Medulla oblongata (tissue), 1 donor: ENCODE data around the gene ZNF19.
A peak's percentile ranks its signal among the peaks of the same experiment; 100 is the strongest.

ENCODE experiments used
- DNase-seq: peaks from one replicate; pipeline ENCODE4 v3.0.0-alpha.2; 2015; ENCODE audit errors: extremely low spot score

The ZNF19 gene

GRCh38 chr16:71490361-71490760 lies 1.2 kb upstream of the ZNF19 start:
- no peak for DNase-seq

GRCh38 chr16:71484006-71484893 lies 4.9 kb downstream of the ZNF19 start:
- peak; percentile 98 for DNase-seq

GRCh38 chr16:71482569-71482968 lies 6.6 kb downstream of the ZNF19 start:
- DNase-seq: no peak

GRCh38 chr16:71480956-71481355 lies 8.2 kb downstream of the ZNF19 start:
- no peak for DNase-seq

DNA sequence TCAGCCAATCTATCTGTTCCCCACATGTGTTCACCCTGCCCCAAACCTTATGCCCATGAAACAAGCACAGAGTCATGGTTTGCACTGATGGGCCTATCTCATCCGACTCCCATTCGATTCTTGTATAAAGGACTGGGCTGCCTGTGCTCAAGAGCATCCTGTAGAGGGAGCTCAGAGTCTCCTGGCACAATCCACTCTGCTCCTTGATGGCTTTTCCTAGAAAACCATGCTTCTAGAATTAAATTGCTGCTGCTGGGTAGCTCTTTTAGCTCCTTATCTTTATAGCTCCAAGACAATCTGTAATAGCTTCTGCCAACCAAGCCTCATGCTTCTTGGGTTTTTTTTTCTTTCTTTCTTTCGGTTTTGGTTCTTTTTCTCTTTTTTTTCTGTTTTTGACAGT lies 9.7 kb downstream of the ZNF19 start:
- peak; percentile 42 for DNase-seq

- no peak for DNase-seq
Observed at GRCh38 chr16:71476457-71477124, 12.5 kb downstream of the ZNF19 start.

DNA sequence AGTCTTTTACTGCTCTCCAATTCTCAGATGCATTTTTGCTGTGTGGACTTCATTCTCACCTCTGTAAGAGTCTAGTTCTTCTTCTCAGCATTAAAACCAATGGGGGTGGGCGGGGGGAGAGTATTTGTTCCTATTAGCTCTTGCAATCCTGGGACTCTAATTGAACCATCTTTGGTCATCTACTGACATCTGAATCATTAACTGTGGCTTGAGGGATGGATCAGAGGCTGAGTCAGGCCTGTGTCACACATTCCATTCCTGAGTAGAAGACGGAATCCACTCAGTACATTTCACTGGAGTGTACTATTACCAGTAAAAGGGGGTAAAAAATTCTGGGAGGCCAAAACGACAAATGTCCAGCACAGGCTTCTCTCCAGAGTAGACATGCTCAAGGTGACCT lies 14.3 kb downstream of the ZNF19 start:
- no peak for DNase-seq

- DNase-seq: no peak
Observed at GRCh38 chr16:71473891-71474290, 15.2 kb downstream of the ZNF19 start.

DNA sequence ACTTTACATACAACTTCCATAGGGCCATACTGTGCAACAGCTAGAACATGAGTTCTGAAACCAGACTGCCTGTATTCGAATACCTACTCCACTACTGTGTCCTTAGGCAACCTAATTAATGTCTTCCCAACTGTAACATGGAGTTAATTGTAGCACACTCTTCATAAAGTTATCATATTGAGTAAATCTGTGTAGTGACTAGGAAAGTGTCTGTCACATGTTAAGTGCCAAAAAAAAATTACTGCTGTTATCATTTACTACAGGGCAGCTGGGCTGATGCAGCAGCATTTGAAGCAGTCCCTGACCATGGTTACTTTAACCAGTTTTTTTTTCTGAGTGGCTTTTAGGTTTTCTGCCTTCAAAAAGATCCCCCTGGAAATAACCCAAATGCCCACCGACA lies 16.2 kb downstream of the ZNF19 start:
- no peak for DNase-seq

GRCh38 chr16:71472051-71472450 lies 17.1 kb downstream of the ZNF19 start:
- DNase-seq: no peak

GRCh38 chr16:71467810-71468209 lies 21.3 kb downstream of the ZNF19 start:
- no peak for DNase-seq

DNA sequence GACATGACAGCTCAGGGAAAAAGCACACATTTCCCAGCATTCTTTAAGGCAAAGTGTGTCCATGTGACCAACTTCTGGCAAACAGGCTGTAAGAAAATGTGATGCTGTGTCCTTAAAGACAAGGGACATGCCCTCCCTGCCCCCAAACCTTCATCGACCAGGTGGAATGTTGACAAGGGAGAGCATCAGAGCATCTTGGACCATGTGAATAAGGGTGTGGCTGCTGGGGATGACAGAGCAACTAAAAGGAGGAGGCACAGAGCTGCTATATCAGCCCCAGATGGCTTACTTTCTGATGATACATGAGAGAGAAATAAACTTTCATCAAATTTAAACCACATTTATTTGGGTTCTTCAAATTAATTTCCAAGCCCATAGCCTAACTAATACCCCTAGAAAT lies 24.9 kb downstream of the ZNF19 start:
- DNase-seq: no peak

DNA sequence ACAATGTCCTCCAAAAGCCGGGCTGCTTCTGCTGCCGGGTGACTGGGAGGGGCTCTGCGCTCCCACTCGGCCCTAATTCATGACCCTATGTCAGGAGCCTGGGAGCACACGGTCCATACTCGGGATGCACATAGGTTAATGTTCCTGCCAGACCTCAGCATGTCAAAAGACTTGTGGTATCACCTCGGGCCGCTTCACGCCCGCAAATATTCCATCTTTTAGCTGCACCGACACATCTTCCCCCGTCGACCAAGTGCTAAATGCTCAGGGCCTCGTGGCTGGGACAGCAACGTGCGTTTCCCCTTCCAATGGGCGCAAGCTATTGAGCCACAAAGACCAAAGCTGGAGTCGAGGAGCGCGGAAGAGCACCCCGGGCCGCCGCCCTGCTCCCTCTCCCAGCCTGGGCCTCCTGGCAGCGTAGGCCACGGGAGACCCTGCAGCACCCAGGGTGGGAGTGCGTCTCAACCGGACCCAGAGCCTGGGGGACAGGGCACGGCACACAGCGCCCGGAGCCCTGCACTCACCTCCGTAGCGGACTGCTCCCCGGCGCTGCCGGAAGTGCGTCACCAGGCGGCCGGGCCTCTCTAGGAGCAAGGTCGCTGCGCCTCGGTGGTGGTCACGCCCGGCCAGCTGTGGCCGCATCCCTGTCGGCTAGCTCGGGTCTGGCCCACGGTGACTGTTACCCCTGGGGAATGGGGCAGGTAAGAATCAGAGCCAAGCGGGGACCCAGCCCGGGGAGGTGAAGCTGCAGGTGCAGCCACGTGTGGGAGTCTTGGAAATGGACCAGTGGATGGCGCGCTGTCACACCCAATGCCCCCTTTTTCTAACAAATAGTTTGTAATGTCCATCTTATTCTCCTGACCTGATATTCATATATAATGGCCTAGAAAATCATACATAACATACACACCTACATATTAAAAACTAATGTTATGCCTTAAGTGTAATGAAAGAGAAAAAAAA lies 27.2 kb downstream of the ZNF19 start, which contains the start of gene ZNF23:
TSS of gene ZNF23 (minus strand) at position 562 of the 963 bp plus-strand sequence. CDS start 5,451 bp downstream, outside the sequence.
- DNase-seq: peak; percentile 86

DNA sequence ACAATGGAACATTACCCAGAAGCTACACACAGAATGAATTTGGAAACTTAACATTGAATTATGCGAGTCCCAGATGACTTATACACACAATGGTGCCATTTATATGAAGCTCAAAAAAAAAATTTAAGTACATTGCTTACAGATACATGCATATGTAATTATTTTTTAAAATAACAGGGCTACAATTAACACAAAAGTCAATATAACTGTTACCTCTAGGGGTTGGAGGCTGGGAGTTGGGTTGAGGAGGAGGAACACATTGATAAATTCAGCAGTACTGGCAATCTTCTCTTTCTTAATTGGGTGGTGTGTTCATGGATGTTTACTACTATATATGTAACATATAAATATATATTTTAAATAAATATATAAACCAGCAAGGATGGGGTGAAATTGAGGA lies 28.2 kb downstream of the ZNF19 start:
- no peak for DNase-seq

GRCh38 chr16:71460236-71460635 lies 28.9 kb downstream of the ZNF19 start:
- no peak for DNase-seq

DNA sequence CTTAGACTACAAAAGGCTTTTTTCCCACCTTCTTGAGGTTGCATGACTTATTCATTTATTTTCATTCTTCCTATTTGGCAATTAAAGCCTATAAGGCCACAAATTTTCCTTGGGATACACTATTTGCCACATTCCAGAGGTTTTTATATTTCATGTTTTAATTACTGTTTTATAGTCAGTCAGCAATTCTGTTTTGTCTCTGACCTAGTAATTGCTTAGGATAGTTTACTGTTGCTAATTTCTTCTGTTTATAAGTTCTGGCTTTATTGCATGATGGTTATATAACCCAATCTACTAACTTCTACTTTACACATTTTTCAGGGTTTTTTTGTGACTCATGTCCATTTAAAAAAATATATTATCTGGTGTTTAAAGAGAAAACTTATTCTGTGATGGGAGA lies 29.6 kb downstream of the ZNF19 start:
- DNase-seq: no peak

- DNase-seq: no peak
Observed at GRCh38 chr16:71456801-71457200, 32.3 kb downstream of the ZNF19 start.

DNA sequence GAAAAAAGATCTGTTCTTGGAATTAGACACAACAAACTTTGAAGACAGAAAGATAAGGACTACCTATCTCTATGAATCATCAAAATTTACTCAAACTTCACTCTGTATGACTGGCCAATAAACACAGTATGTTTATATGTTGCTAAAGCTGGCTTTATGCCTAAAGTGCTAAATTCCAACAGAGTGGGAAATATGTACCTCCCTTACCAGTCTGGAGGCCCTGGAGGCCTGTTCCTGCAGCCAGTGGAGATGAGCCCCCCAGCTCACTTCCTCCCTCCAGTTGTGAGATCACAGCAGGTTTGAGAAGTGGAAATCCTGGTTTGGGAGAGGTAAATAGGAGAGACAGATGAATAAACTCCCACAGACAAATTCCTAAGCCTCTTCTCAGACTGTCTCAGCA lies 36.1 kb downstream of the ZNF19 start:
- no peak for DNase-seq

DNA sequence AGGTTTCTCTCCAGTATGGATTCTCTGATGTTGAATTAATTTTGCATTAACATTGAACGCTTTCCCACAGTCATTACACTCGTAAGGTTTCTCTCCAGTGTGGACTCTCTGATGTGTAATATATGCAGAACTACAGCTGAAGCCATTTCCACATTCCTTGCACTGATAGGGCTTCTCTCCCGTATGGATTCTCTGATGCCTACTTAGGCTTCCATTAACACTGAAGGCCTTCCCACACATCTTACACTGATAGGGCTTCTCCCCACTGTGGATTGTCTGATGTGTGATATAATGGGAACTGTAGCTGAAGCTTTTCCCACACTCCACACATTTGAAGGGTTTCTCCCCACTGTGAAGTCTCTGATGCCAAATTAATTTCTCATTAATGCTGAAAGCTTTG lies 40.1 kb downstream of the ZNF19 start:
- DNase-seq: no peak

DNA sequence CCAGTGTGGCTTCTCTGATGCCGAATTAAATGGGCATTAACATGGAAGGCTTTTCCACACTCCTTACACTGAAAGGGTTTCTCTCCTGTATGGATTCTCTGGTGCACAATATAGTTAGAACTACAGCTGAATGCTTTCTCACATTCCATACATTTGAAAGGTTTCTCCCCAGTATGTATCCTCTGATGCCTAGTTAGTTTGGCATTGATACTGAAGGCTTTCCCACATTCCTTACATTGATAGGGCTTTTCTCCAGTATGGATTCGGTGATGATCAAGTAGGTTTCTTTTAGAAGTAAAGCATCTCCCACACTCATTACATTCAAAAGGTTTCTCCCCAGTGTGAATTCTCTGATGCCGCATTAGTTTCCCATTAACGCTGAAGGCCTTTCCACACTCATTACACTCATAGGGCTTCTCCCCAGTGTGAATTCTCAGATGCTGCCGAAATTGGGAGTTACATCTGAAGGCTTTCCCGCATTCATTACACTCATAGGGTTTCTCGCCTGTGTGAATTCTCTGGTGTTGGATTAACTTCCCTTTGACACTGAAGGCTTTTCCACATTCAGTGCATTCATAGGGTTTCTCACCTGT lies 40.8 kb downstream of the ZNF19 start:
- no peak for DNase-seq

- DNase-seq: no peak
Observed at GRCh38 chr16:71443714-71444113, 45.4 kb downstream of the ZNF19 start.

DNA sequence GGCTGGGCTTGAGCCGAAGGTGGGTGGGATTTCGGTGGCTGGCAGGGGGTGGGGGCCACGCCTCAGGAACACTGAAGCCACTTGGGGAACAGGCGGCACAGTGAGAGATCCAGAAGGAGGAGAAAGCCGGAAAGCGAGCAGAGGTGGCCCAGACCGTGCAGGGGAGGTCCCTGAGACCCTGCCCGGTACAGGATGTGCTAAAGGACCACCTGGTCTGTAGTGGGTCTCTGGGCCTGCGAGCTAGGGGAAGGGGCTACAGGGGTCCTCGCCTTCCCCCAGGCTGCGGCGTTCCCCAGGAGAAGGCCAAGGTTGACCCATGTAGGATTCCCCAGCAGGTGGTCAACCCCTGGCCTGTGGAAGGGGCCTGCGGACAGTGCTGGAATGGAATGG lies 47.1 kb downstream of the ZNF19 start, which contains the start of gene TLE7:
TSS of gene TLE7 (minus strand) at position 4 of the 390 bp plus-strand sequence. CDS start 8,730 bp downstream, outside the sequence.
- no peak for DNase-seq
